ENCODE measurements around the gene RHAG.
"Not testable (repeated sequence)": the region's sequence is repeated elsewhere in the genome, so short reads cannot be mapped to it uniquely, and the experiment has no call there.

RHAG gene

DNA sequence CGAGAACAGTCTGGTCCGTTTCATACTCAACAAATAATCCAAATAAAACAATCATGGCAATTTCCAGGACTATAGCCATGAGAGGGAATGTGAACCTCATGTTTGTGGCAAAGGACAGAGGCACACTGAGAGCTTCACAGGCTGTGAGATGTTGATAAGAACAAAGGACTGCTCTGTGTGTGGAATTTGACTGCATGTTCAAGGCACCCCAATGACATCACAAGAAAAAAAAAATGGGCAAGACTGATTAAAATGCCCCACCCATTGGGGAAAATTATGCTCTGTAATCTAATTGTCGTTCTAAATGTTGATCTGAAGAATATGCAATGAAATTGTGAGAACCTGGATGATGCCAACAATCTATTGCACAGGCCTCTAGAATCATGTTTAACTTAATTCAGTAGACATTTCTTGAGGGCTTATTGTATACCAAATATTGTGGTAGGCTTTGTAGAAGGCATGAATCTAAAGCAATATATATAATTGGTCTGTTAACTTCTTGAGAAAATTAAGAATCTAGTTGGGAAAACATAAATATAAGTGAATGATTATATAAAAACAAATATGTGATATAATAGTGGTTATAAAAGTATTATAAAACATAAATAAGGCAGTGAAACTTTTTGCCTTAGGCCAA lies at the start of gene RHAG:
RHAG (minus strand) TSS at position 127 of the 637 bp plus-strand sequence; CDS start at position 100, 27 bp downstream.
- DNase-seq = no peak

DNA sequence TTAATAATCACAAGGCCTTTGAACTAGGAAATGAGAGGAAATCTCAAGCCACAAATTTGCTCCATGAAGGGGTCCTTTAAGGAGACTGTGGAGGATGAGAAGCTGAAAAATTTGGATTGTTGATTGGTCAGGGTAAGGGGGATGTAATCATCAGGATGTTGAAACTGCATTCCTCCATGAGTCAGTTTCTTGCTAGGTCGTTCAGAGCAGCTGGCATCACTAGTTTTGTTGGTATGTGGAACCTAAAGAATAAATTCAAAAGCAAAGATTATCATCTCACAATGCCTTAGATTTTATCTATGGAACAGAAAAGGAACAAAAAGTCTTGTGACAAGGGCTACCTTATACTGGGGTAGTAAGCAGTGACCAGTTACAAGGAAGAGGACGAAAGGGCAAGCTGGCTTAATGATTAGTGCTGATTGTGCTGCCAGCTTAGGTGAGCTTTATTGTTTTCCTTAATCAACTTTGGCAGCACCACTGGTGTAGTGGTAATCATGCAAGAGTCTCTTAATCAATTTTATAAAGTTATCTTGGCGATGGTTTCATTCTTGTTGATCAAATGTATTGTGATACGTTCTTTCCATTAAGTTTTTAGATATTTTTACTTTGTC lies 40.1 kb upstream of the RHAG start:
- no peak for DNase-seq

DNA sequence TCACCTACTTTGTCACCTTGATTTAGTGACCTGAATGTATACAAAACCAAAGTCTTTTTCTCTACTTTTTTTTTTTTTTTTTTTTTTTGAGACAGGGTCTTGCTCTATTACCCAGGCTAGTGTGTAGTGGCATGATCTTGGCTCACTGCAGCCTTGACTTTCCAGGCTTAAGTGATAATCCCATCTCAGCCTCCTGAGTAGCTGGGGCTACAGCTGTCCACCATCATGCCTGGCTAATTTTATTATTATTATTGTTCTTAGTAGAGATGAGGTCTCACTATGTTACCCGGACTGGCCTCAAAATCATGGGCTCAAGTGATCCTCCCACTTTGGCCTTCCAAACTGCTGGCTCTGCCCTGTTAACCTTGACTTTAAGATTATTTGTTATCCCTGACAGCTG lies 39.2 kb upstream of the RHAG start:
- no peak for DNase-seq

DNA sequence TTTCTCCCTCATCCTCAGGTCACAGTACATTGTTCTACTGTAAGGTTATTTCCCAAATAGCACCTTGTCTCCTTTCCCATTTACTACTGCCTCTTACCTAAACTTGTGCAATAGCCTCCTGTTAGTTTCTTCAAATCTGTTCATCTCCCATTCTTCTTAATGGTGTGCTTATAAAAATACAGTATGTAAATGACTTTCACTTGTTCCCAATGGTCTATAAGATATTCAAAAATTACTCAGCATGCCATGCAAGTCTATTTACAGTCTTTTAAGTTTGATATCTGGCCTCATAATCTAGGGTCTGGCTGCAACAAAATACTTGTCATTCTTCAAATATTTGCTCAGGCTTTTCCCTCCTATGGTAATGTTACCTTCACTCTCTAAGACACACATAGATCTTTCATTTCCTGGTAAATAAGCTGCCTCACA lies 31.5 kb upstream of the RHAG start:
- DNase-seq = no peak

DNA sequence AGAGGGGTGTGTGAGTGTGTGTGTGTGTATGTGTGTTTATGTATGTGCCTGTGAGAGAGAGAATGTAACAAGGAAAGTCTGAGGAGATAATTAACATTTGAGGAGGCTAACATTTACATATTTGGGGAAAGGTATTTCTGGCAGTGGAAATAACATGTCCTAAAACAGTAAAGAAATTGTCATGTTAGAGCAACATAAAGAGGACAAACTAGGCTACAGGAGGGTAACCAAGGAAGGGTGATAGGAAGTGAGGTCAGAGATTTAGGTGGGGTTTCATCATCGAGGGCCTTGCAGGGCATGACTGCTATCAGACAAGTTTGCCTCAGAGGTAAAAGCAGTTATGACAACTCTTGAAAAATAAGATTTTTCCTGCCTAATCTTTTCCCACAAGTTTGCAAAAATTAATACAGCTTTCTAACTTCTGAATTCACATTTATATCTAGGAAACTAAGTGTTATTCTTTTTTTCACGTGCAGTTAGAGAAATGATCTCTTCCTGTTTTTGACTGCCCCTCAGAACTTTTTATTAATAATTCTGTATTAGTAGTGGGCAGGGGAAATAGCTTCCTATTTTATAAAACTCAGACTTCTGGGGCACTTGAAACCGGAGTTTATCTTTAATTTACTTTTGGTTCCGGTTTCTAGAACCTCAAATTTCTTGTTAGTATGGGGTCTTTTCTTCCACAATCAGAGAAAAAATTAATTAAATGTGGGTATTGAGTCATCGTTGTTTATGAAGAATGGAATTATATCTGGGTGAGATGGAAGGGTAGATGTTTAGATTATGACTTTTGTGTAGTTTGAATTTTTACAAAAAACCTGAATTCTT lies 30.5 kb upstream of the RHAG start:
- no peak for DNase-seq

DNA sequence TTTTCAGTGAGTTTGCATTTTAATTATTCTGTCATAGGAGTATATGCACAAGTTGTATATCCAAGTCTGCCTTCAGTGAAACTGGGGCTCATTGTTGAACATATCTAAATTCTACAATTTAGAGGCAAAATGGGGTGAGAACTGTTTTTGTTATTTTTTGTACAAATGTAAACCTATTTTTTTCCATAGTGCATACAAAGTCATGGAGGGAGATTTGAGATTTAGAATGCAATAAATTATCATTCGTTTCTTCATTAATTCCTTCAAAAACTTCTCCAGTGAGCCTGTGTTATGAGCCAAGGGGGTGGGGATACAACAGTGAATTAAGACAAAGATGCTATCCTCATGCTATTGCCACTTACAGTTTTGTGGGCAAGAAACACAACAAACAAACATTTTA lies 29.8 kb upstream of the RHAG start:
- no peak for DNase-seq

DNA sequence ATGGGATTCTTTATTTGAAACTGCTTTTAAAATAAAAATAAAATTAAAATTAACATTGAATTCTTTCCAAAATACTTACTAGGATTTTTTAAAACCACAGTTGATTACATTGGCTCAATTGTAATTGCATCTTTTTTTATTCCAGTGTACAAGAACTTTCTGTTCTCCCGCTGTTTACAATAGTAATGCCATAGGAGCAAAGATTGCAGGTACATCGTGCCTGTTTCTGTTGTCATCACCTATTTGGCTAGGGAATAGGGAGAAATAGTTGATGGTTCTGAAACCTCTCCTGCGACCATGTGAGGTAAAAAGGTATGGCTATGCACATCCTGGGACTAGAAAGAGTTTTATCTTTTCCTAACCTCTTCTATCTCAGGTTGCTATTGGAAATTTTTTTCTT lies 28.2 kb upstream of the RHAG start:
- DNase-seq = no peak

DNA sequence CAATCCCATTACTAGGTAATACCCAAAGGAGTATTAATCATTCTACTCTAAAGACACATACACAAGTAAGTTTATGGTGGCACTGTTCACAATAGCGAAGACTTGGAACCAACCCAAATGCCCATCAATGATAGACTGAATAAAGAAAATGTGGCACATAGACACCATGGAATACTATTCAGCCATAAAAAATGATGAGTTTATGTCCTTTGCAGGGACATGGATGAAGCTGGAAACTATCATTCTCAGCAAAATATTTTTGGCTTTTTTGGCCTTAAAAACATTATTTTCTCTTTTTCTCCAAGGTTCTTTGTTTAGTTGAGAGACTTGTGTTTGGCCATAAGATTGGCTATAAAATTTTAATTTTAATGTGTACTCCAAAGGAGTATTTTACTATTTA lies 27.4 kb upstream of the RHAG start:
- not testable (repeated sequence) for DNase-seq

DNA sequence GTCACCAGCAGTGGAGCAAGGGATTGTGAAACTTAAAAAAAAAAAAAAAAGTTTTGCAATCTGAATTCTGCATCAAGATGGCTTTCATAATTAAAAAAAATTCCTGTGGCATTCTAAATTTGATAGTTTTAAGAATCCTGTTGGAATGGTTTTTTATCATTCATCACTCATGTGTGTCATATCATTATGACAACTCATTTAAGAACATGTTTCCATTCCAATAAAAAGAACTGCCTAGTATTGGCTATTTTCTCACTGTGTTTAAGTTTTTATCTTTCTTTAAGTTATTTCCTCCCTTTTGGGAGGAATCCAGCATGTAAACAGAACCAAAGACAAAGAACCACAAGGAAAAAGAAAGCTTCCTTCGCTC lies 26.2 kb upstream of the RHAG start:
- no peak for DNase-seq

DNA sequence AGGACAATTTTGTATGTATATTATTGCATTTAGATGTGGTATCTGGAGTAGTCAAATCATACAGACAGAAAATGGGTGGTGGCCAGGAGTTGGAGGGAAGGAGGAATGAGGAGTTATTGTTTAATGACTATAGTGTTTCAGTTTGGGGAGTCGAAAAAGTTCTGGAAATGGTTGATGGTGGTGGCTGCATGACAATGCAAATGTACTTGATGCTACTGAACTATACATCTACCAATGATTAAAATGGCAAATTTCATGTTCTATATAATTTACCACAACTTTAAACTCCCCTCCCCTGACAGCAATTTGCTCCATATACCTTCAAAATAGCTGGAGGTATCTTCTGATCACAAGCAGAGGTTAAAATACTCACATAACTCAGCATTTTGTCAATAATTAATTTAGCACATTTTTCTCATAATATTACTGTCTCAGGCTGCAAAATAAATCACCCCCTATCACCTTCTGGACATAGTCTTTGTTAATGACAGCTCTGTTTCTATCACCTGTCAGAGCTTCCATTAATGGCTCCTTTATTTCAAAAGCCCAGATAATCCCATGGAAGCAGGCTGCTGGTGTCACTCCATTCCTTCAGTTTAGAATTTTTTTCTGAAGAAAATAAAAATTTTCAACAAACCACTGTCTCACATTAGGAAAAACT lies 25.7 kb upstream of the RHAG start:
- no peak for DNase-seq

DNA sequence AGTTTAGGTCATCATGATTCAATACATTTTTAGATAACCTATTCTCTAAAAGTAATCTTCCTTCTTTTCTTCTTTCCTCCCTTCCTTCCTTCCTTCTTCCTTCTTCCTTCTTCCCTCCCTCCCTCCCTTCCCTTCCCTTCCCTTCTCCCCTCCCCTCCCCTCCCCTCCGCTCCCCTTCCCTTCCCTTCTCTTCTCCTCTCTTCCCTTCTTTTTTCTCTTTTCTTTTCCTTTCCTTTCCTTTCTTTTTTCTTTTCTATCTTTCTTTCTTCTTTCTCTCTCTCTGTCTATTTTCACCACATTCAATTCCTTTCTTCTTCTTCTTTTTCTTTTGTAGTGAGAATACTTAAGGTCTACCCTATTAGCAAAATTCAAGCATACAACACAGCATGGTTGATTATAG lies 17.3 kb upstream of the RHAG start:
- no peak for DNase-seq

DNA sequence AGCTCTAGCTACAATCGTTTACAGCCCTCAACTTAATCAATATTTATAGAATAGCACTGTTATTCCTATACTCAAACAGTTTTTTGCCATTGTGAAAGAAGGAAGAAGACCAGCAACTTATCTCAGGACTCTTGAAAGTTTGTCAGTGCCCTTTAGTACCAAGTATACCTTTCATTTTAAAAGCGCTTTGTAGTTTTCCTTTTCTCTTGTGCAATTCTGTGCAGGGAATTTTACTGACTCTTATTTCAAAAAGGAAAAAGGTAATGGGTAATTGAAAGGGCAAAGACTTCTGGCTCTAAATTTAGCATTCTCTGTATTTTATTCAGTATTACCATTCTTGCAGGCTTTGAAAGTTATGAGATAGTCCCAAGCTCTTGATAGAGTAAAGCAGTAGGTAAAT lies 16.8 kb upstream of the RHAG start:
- DNase-seq = no peak

DNA sequence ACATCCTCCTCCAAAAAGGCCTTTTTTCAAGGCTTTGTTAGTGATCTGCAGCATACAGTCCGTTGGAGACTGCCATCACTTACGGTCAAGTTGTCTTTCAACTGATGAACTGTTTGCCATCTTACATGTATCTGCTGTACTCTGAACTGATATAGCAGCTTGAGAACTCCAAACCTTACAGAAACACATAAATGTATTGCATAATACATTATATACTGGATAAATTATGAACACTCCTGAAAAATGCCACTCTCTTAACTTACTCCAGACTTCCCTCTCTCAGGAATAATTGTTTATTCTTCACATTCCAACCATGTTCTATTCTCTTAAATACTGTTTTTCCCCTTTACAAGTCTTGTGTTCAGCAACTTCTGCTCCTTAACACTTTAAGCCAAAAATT lies 14.6 kb upstream of the RHAG start:
- DNase-seq = no peak

DNA sequence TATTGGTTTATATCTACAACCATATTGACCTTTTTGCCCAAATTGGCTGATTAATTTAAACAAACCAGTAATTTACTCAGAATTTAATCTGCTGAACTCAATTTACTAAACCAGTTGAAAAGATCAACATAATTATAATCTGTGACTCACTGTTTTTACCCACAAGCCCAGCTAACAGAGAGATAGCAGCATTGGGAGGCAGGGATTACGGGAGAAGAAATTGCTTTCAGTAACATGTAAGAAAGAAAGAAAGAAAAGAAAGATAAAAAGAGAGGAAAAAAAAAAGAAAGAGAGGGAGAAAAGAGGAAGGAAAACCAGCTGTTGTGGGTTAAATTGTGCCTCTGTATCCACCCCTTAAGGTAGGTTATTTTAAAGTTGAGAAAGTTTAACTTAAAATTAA lies 13.3 kb upstream of the RHAG start:
- DNase-seq = no peak

DNA sequence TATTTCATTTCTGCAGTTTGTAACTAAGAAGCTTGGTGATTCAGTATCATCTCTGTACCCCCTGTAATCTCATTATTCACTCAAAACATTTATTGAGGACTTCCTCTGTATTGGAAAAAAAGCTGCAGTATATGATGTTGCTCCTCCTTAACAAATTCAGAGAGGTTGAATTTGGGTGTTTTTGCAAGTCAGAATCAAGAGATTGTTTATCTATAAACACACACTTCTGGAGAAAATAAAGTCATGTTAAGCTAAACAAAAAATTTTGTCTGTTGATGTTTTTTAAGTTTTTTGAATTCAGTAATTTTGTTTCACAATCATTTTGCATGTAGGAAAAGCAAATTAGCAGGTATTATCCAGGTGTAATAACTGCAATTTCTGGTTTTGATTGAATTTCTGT lies 11.4 kb upstream of the RHAG start:
- no peak for DNase-seq

DNA sequence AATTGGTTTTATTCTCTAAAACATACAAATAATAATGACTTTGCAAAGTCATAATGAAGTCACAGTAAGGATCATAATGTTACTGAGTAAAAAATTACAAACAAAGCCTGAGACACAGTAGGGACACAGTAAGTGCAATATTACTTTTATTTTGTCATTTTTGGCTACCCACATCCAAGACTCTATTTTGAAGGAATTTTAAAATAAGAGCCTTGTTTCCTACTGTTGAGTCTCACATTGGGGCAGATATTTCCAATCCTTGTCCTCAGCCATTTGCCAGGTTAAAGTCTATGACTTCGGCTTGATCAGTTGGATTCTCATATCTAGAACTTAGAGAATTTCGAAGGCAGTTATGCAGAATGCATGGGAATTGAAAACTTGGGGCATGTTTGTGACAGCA lies 10.8 kb upstream of the RHAG start:
- DNase-seq = no peak

DNA sequence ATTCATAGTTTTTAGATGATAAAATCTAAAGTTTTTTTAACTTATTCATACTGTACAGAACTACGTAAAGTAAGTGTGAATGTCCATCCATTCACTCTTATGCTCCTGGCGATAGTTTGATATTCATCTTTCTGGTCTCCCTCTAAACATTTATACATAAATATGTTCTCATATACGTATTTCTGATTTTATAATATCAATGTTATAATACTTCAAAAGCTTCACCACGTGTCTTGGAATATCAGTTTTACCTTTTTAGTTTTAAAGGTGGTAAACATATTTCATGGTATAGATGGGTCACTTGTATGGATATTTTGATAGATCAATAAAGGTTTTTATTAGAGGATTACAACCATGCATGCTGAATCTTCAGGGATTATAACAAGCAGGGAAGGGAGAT lies 10.3 kb upstream of the RHAG start:
- DNase-seq = no peak

DNA sequence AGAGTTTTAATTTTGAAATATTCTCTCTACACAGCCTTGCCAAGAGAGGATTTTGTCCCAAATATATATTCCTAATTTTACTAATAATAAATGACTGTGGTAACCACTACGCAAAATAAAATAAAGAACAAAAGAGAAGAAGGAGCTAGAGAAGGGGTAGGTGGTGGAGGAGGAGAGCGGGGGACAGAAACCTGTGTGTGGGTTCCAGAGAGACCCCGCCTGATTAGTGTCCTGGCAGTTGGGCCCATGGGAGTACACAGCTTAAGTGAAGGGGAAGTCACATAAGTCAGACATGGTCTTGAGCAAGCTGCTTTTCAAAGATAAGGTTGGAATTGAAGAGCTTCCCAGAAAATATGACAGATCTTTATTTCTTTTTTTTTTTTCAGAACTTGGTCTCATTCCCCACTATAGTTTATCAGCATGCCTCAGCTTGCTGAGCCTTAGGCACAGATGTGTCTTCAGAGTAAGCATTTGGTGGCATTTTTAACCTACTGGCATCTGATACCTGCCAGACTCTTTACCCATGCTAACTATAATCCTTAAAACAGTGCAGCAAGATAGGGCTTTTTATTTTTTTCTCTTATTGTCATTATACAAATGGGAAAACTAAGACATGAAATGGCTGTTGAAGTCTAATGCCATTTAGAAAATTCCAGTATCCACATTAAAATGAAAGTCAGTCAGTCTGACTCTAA lies 9.6 kb upstream of the RHAG start:
- DNase-seq = no peak

DNA sequence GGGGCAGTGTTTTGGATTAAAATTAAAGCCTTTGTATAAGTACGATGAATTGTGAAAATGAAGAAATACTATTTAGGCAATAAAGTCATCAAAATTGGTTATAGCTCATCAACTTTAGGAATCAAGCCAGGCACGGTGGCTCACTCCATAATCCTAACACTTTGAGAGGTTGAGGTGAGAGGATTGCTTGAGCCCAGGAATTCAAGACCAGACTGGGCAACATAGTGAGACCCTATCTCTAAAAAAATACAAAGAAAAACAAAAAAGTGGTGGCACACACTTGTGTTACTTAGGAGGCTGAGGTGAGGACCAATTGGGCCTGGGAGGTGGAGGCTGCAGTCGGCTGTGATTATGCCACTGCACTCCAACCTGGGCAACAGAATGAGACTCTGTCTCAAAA lies 8.5 kb upstream of the RHAG start:
- no peak for DNase-seq

DNA sequence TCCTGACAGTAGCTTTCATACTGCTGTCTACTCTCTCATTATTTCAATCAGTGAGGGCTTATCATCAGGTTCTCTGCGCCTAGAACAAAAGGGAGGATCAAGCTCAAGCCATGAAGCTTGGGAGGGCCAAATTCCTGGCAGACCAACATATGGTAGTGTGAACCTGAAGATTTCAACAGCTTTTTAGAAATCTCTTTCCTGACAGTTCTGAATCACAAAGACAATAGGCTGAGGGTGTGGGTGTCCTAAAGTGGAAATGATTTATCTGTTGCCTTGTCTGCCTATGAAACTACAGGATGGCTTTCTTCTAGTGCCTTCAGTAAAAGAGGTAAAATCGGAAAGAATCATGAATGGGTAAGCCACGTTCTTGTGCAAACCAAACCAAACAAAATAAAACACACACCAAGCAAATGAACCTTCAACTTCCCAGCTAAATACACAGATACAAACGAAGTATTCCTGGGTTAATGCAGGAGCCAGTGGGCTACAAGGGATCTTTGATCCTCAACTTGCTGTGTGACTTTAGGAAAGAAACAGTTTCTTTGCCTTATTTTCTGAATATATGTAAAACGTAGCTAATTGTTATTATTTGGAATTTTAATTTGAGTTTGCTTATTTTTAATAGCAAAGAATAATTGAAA lies 2.7 kb upstream of the RHAG start:
- DNase-seq = no peak

DNA sequence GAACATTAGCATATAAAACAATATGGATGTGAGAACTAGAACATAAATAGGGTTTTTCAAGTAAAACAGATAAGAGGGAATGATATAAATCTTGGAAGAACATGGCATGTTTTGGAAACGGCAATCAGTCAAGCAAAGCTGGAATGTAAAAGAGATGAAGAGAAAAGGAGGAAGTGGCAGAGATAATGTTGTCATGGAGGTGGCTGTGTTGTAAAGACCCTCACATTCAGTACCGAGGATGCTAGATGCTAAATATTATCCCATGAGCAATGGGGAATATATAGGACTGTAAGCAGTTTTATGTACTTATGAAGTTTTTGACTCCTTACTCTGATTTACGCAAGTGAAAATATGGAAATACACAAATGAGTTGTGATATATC lies 702 bp upstream of the RHAG start:
- DNase-seq = no peak

DNA sequence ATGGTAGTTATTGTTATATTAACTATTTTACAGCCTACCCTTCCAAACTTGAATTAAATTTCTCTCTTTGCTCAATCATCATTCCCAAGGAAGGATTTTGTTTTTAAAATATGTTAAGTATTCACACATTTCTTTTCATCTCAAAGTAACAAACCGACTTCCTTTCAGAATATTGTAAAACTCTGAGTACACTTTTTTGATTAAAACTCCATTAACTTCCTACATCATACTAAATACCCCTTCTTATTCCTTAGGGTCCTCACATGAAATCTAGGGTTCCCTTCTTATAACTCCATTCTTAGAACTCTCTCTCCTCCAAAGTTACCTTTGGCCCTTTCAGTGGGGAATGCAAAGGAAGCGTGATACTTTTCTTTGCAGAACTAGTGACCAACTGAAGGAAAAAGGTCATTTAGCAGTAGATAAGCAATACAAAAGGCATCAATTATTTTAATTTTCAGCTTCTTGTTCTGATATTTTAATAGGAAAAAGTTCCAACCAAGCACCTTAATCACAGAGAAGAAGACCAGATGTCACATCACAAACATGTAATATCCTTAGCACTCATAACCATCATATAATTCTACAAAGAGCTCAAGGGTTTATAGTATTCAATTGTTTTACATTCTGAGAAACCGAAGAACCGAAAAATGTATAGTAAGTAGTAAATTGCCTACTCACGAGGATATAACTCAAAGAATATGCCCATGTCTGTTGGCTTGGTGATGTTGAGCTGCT lies 494 bp downstream of the RHAG start:
- DNase-seq = no peak
